GM18861 (cell line): ENCODE data around the gene NRTN.
"Not testable (repeated sequence)": the region's sequence is repeated elsewhere in the genome, so short reads cannot be mapped to it uniquely, and the experiment has no call there.

Source experiments
- ATAC-seq: cut with Tn5 transposase; IDR thresholded peaks from one replicate; pipeline ENCODE4 v1.9.1; 2021; ENCODE audit not compliant: unreplicated experiment

The NRTN gene, protein sequence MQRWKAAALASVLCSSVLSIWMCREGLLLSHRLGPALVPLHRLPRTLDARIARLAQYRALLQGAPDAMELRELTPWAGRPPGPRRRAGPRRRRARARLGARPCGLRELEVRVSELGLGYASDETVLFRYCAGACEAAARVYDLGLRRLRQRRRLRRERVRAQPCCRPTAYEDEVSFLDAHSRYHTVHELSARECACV

DNA sequence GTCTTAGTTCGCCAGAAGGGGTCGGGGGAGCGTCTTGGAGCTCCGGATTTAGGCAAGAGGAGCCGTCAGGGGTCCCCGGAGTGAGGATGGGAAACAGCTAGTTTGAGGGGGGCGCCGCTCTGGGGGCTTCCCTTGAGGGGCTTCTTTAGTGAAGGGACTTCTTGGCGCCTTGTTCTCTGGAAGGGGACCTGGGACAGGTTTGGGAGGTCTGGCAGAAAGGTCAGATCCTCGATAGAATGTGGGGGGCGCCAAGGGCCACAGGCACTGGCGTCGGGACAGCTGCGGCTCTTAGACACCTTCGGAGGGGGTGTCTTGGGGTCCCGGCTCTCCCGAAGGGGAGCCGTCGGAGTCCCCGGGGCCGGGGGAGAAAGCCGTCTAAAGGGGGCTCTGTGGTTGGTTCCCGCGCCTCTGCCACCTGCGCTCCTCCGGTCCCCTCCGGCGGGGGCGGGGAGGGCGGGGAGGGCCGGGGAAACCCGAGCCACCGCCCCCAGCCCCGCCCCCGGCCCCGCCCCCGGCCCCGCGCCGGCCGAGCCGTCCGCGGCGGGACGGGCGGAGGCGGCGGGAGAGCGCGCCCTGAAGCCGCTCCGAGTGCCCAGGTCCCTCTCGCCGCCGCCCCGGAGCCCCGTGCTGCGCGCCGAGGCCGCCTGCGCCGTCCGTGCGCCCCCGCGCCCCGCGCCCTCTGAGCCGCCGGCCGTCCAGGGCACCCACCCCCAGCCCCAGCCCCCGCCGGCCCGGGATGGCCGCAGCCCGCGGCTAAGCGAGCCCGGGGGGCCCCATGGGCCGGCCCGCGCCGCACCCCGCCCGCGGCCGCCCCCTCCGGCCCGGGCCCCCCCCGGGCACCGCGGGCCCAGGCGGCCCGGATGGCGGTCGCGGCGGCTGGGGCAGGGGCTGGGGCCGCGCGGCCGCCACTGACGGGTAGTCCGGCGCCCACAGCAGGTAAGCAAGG is at the start of gene NRTN:
Gene NRTN (plus strand): TSS at position 552 of the 946 bp plus-strand sequence. CDS start 19,099 bp downstream, outside the sequence.
- no peak for ATAC-seq

DNA sequence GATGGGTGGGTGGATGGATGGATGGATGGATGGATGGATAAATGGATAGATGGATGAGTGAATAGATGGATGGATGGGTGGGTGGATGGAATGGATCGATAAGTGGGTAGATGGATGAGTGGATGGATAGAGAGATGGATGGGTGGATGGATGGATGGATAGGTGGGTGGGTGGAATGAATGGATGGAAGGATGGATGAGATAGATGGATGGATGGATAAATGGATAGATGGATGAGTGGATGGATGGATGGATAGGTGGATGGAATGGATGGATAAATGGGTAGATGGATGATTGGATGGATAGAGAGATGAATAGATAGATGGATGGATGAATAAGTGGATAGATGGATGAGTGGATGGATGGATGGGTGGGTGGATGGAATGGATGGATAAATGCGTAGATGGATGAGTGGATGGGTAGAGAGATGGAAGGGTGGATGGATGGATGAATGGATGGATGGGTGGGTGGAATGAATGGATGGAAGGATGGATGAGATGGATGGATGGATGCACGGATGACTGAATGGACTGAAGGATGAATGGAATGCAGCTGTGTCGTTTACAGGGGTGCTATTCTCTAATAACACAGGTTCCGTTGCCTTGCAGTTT is 42.2 kb upstream of the NRTN start:
- no peak for ATAC-seq

DNA sequence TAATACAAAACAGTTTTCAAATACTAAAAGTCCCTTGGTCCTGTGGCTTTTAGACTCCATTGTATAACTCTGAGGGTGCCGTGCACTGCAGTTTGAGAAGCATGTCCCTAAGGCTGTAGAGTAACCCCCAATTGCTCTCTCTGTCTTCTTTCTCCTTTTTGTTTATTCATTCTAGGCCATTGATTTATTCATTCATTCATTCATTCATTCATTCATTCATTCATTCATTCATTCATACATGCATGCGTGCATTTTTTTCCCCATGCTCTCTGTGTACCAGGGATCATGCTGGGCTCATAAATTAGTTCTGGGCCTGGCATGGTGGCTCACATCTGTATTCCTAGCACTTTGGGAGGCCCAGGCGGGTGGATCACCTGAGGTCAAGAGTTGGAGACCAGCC is 39.6 kb upstream of the NRTN start:
- ATAC-seq: no peak

DNA sequence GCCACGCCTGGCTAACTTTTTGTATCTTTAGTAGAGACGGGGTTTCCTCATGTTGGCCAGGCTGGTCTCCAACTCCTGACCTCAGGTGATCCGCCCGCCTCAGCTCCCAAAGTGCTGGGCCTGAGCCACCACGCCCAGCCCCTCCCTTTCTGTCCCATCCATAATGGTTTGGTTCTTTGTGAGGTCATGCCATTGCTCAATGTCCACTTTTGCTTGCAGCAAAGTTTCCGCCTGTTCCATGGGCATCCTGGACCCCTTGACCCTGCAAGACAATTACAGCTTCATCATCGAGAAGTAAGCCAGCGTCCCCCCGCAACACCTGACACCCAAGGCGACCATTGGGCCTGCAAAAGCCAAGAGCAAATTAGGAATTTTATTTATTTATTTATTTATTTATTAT is 36.9 kb upstream of the NRTN start:
- no peak for ATAC-seq

DNA sequence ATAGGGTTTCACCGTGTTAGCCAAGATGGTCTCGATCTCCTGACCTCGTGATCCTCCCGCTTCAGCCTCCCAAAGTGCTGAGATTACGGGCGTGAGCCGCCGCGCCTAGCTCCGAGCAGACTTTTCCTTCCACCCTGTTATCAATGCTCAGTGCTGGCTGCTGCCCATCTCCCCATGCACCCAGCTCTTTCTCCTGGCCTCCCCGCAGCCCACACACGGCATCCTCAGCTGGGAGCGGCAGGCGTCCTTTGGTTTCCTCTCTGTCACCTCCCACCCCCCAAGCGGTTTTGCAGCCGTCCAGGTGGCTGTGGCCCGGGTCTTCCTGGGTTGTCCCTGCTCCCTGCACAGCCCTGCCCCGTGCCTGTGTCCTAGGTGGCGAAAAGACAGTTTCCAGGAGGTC is 32.5 kb upstream of the NRTN start:
- no peak for ATAC-seq

DNA sequence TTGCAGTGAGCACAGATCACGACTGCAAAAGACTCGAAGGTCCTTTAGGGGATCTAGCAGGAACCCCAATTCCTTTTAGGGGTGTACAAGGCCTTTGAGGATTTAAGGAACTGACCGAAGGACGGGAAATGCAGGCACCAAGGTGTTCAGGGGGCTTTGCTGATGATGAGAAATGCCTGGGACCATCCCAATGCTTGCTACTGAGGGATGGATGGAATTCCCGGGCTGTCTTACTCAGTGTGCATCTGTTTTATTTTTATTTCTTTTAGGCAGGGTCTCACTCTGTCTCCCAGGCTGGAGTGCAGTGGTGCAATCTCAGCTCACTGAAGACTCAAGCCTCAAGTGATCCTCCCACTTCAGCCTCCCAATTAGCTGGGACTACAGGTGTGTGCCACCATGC is 31.6 kb upstream of the NRTN start:
- ATAC-seq: no peak

DNA sequence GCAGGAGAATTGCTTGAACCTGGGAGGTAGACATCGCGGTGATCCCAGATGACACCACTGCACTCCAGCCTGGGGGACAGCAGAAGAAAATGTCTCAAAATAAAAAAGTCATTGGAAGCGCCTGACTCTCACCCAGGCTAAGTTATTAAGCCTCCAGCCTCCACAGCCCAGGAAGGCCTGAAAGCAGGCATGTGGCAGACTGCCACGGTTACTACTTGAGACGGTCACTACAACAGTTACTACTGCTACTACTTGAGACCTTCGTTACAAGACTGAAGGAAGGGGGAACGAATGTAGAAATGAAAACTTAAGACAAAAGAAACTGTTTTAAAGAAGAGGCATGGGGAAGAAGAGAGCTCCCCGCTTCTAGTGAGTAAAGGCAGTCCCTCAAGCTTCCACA is 29.9 kb upstream of the NRTN start:
- no peak for ATAC-seq

DNA sequence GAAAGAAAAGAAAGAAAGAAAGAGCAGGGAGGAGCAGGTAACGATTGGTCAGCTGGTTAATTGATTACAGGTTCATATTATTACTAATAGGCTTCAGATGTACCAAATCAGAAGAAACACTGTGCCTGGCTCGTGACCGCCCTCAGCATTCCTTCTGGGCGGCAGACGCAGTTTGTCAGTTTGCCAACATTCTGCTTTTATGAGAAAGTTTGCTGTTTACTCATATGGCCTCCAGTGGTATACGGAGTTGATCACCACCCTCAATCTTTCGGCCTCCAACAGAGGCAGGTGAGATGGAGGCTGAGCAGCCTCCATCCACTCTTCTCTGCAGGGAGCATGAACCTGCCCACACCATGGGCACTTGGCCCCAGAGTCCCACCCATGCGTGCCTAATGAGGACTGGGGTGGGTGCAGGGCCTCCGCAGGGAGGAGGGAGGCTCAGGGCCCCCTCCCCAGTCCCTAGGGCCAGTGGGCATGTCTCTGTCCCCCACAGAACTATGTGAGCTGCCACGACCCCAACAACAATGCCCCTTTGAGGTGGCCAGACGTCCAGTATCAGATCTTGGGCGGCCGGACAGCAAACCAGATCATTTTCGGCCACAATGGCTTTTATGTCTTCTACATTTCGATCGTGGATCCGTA is 29.1 kb upstream of the NRTN start:
- ATAC-seq: no peak

DNA sequence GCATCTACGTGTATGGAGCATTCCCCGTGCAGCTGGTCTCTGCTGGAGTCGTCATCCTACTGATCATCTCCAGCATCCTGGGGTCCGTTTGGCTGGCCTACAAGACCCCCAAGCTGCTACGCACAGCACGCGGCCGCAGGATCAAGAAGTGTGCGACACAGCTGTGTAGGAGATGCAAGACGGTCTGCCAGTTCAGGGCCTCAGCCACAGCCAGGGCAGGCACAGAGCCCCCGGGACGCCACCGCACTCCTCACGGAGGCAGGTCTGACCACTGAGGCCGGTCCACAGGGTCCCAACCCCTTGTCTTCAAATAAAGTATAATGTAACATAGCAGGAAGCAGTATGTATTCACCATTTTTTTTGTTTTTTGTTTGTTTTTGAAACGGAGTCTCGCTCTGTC is 26.5 kb upstream of the NRTN start:
- no peak for ATAC-seq

DNA sequence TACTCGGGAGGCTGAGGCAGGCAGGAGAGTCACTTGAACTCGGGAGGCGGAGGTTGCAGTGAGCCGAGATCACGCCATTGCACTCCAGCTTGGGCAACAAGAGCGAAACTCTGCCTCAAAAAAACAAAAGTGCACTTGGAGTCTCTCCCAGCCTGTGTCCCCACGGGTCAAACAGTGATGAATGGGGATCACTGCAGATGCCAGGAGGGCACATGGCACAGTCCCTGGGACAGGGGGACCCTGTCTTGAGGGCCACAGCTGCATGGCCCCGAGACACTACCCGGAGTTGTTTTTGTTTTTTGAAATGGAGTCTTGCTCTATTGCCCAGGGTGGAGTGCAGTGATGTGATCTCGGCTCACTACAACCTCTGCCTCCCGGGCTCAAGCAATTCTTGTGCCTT is 24.0 kb upstream of the NRTN start:
- ATAC-seq: not testable (repeated sequence)

DNA sequence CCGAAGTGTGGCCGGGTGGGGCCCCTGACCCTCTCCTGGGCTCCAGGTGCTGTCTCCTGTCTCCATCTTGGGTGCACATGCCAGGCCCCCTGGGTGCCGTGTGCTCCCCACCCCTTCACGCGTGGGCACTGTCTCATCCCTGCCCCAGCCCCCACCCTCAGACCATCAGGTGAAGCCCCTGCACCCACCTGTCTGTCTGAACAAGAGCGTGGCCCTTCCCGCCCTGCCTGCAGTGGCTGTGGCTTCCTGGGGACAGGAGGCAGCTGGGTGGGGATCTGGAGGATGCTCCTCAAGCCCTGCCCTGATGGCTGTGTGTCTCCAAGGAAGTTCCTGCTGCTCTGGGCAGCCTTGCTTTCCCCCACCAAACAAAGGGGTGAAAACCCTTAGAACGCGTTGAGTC is 22.5 kb upstream of the NRTN start:
- ATAC-seq: no peak

DNA sequence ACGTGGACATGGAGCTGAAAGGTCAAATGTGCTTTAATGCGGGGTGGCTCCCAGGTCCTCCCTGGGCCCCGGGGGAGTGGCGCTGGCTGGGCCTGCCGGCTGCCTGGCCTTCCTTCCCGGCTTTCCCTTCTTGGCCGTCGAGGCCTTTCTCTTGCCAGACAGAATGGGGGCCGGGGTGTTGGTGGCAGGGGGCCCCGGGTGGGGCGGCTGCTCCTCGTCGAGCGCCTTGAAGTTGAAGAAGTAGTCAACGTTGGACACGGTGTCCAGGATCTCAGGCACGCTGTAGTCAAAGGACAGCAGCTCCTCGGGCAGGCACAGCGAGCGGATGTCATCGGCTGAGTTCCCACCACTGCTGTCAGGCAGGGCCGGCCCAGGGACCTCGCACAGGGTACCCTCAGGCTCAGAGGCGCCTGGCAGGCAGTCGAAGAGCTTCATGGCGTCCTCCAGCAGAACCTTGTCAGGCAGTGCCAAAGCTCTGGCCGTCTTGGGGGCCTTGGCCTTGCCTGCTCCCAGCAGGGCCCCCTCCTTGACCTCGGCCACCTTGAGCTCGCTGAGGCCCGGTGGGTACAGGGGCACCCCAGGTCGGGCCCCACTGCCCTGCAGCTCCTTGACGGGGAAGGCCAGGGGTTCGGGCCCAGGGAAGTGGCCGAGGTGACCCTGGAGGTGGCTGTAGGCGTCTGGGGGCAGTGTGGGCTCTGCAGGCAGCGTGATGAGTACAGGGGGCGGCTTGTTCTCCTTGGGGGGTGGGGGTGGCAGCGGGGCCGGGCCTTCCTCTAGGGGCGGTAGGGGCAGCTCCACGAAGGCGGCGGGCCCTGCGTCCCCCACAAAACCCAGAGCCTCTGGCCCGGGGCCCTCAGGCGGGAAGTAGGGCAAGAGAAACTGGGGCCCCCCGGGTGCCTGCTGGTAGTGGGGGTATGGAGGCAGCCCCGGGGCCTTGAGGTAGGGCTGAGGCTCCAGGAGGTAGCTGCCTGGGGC is 21.6 kb upstream of the NRTN start:
- ATAC-seq: no peak

DNA sequence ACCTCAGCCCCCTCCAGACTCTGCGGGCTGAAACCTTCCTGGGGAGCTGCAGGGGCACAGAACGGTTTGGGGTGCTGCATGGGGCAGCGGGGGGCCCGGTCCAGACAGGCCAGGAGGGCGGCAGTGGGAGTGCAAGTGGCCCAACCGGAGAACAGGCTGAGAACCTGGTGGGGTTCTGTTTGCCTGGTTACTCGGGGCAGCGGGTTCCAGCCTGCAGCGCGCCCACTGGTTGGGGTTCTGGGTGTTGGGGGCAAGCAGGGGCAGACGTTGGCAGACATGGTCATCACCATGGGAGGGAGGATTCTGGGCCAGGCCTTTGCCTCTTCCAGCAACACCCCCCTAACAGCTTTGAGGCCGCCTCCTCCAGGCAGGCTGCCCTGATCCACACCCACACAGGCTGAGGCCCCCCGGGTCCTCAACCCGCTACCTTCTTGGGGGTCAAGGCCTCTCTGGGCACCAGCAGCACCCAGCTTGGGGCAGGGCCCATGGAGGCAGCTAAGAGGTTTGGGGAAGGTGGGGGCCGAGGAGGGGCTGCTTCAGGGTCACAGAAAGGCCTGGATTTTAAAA is 20.2 kb upstream of the NRTN start, which contains the start of gene PRR22:
Gene PRR22 (minus strand): TSS at position 166 of the 567 bp plus-strand sequence. CDS start 86 bp downstream, at position 80.
- ATAC-seq: no peak

DNA sequence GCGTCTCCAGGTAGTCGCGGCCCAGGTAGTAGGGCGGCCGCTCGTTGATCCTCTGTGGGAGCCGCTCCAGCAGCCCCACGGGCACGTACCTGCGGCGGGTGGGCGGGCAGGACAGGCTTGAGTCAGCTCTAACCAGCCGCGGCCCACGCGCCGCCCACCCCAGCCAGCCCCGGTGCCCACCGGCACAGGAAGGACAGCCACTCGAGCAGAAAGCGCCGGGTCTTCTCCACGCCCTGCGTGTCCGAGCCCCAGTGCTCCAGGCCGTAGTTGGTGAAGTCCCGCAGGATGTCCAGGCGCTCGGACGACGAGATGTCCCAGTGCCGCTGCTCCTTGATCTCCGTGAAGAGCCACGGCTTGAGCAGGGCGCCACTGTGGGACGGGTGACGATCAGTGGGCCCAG is 19.4 kb upstream of the NRTN start:
- ATAC-seq: no peak

DNA sequence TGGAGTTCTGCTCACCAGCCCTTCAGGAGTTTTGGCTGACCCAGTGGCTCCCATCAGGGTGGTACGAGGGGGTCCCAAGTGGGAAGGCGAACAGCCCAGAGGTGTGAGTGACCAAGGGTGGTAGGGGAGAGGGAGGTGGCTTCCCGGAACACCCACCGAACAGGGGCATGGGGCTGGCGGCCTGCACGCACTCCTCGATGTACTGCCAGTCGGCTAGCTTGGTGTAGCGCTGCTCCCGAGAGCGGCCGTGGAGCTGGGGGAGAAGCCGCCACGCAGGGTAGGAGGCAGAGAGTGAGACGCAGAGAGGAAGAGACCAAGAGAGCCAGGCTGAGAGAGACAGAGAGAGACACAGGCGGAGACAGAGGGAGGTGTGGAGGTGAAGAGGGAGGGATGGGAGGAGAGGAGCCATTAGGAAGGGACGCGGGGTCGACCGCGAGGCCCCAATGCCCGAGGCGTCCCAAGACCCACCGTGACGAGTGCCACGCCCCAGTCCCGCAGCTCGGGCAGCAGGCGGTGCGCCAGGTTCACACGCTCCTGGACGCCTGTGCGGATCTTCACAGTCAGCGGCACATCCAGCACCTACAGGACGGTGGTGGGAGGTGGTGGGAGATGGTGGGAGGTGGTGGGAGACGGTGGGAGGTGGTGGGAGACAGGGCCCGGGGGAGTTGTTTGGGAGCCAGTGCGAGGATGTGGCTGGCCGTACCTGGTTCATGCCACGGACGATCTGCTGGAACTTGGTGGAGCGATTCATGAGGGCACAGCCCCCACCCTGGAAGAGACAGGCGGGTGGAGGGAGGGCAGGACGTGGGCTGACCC is 18.1 kb upstream of the NRTN start:
- no peak for ATAC-seq

DNA sequence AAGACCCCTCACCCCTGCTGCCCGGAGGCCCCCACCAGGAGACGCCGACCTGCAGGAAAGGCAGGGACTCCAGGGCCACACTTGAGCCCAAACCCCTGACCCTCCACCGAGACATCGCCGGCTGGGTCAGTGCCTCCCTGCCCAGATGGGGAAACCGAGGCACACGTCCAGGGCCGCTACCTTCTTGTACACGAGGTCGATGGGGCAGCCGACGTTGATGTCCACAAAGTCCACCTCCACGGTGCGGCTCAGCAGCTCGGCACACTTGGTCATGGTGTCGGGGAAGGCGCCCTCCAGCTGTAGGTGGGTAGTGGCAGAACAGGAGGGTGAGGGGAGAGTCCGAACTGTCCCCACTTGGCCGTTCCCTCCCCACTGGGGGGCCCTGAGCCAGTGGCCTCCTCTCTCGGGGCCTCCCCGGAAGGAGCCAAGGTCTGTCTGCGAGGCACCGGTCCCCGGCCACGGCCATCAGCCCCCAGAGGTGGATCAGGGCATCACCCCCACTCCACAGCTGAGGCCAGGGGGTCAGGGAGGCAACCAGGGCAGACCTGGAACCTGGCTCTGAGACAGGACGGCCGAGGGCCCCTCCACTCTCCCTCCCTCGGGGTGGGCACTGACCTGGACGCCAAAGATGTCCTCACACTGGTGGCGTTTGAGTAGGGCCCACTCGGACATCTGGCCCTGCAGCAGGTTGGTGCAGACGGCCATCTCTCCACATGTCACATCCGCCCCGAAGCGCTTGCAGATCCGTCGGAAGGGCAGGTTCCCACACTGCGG is 17.3 kb upstream of the NRTN start:
- ATAC-seq: no peak

DNA sequence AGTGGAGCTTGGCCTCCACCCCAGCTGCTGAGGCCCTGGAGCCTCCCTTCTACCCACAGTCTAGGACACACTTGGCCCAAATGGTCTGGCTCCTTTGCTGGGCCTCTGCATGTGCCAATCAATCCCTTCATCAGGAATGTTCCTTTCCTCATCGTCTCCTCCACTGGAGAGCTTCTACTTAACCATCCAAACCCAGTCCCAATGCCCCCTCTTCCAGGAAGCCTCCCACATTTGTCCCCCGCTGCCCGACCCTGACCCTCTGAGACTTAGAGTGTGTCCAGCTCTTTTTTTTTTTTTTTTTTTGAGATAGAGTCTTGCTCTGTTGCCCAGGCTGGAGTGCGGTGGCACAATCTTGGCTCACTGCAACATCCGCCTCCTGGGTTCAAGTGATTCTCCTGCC is 16.4 kb upstream of the NRTN start:
- ATAC-seq: no peak

DNA sequence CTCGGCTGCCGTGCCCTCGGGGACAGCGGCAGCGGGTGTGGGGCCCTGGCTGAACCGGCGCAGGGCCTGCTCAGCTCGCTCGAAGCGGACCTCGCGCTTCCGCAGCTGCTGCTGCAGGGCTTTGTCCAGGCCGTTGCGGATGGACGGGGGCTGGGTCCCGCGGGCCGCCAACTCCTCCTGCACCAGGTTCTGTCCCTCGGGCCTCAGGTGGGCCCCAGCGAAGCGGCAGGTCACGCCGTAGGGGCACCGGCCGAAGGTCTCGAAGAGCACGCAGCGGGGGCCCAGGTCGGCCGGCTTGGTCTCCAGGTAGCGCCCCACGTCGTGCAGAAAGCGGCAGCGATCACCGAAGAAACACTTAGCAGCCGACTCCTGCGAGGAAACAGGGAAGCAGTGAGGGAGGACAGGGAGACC is 15.5 kb upstream of the NRTN start:
- ATAC-seq: no peak
